WTC11 (cell line): ENCODE data around the gene CFAP90.

Experiments used
- FOXJ3 ChIP-seq: sonication (generic); formaldehyde crosslinking; IDR thresholded peaks from 2 replicates; pipeline ENCODE4 v1.9.0; 2021; ENCODE audit warnings: missing genetic modification reagents, mild to moderate bottlenecking, borderline replicate concordance
- NR1H2 ChIP-seq: sonication (generic); formaldehyde crosslinking; IDR thresholded peaks from 2 replicates; pipeline ENCODE4 v1.9.0; 2021; ENCODE audit warnings: mild to moderate bottlenecking, moderate library complexity, missing genetic modification reagents
- NR2C2 ChIP-seq: sonication (generic); formaldehyde crosslinking; IDR thresholded peaks from 2 replicates; pipeline ENCODE4 v1.8.0; 2022; ENCODE audit warnings: mild to moderate bottlenecking, missing genetic modification reagents
- TF ChIP-seq, protein P1 (sequence below): fragments of 200-600 bp; IDR thresholded peaks from 2 replicates; pipeline ENCODE4 v1.8.0; 2022; ENCODE audit warnings: antibody characterized with exemption
- TF ChIP-seq, protein P2 (sequence below): sonication (generic); formaldehyde crosslinking; IDR thresholded peaks from 2 replicates; pipeline ENCODE4 v1.8.1; 2022; ENCODE audit warnings: low read depth, mild to moderate bottlenecking, moderate library complexity, missing genetic modification reagents, borderline replicate concordance
- TF ChIP-seq, protein P3 (sequence below): sonication (generic); formaldehyde crosslinking; IDR thresholded peaks from 2 replicates; pipeline ENCODE4 v1.8.1; 2023; ENCODE audit warnings: mild to moderate bottlenecking, missing genetic modification reagents, moderate library complexity
- TF ChIP-seq, protein P4 (sequence below): sonication (generic); formaldehyde crosslinking; IDR thresholded peaks from 2 replicates; pipeline ENCODE4 v1.8.0; 2022; ENCODE audit warnings: mild to moderate bottlenecking, missing genetic modification reagents

DNA sequence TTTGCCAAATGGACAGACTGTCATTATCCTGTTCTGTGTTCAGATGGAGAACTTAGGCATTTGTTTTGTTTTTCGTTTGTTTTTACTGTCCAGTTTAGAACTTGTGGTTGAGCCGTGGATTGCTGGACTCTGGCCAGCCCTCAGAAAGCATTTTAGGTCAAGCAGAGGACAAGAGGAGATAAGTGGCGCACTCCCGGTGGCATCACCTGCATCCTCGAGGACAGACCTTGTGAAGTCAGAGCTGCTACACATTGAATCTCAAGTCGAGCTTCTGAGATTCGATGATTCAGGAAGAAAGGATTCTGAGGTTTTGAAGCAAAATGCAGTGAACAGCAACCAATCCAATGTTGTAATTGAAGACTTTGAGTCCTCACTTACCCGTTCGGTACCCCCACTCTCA, 26.9 kb upstream of the CFAP90 start:
- TF ChIP-seq NR1H2 (CRISPR knock-in tag): no peak
- TF ChIP-seq, protein P1, sequence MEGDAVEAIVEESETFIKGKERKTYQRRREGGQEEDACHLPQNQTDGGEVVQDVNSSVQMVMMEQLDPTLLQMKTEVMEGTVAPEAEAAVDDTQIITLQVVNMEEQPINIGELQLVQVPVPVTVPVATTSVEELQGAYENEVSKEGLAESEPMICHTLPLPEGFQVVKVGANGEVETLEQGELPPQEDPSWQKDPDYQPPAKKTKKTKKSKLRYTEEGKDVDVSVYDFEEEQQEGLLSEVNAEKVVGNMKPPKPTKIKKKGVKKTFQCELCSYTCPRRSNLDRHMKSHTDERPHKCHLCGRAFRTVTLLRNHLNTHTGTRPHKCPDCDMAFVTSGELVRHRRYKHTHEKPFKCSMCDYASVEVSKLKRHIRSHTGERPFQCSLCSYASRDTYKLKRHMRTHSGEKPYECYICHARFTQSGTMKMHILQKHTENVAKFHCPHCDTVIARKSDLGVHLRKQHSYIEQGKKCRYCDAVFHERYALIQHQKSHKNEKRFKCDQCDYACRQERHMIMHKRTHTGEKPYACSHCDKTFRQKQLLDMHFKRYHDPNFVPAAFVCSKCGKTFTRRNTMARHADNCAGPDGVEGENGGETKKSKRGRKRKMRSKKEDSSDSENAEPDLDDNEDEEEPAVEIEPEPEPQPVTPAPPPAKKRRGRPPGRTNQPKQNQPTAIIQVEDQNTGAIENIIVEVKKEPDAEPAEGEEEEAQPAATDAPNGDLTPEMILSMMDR: no peak
- TF ChIP-seq, protein P2, sequence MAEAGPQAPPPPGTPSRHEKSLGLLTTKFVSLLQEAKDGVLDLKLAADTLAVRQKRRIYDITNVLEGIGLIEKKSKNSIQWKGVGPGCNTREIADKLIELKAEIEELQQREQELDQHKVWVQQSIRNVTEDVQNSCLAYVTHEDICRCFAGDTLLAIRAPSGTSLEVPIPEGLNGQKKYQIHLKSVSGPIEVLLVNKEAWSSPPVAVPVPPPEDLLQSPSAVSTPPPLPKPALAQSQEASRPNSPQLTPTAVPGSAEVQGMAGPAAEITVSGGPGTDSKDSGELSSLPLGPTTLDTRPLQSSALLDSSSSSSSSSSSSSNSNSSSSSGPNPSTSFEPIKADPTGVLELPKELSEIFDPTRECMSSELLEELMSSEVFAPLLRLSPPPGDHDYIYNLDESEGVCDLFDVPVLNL (CRISPR knock-in tag): no peak
- TF ChIP-seq NR2C2 (CRISPR knock-in tag): no peak
- TF ChIP-seq, protein P3, sequence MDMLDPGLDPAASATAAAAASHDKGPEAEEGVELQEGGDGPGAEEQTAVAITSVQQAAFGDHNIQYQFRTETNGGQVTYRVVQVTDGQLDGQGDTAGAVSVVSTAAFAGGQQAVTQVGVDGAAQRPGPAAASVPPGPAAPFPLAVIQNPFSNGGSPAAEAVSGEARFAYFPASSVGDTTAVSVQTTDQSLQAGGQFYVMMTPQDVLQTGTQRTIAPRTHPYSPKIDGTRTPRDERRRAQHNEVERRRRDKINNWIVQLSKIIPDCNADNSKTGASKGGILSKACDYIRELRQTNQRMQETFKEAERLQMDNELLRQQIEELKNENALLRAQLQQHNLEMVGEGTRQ (CRISPR knock-in tag): no peak
- TF ChIP-seq, protein P4, sequence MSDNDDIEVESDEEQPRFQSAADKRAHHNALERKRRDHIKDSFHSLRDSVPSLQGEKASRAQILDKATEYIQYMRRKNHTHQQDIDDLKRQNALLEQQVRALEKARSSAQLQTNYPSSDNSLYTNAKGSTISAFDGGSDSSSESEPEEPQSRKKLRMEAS (CRISPR knock-in tag): no peak
- no peak for TF ChIP-seq FOXJ3 (CRISPR knock-in tag)
